HG03378 (cell line): ENCODE data around the gene PACS1.
A peak's percentile ranks its signal among the peaks of the same experiment; 100 is the strongest.
"Not testable (repeated sequence)": the region's sequence is repeated elsewhere in the genome, so short reads cannot be mapped to it uniquely, and the experiment has no call there.

Source experiments
- ATAC-seq: cut with Tn5 transposase; IDR thresholded peaks from one replicate; pipeline ENCODE4 v1.9.1; 2021; ENCODE audit warnings: mild to moderate bottlenecking, moderate library complexity; ENCODE audit not compliant: unreplicated experiment

The PACS1 gene

GRCh38 chr11:66266378-66267038, 196.4 kb downstream of the PACS1 start:
- no peak for ATAC-seq

GRCh38 chr11:66267039-66267378, 196.9 kb downstream of the PACS1 start:
- ATAC-seq: no peak

GRCh38 chr11:66267379-66268243, 197.5 kb downstream of the PACS1 start:
- ATAC-seq: peak; percentile 12

GRCh38 chr11:66268244-66268951, 198.3 kb downstream of the PACS1 start, which contains the start of gene RAB1B:
Gene RAB1B (plus strand): TSS chr11:66268639. CDS start chr11:66268680, 41 bp downstream.
- peak; percentile 81 for ATAC-seq

- no peak for ATAC-seq
Observed at GRCh38 chr11:66268952-66269905, 199.2 kb downstream of the PACS1 start.

GRCh38 chr11:66271816-66272215, 201.7 kb downstream of the PACS1 start:
- ATAC-seq: no peak

GRCh38 chr11:66272596-66272995, 202.5 kb downstream of the PACS1 start:
- ATAC-seq: no peak

- no peak for ATAC-seq
Observed at GRCh38 chr11:66274219-66274618, 204.1 kb downstream of the PACS1 start.

GRCh38 chr11:66275396-66275795, 205.3 kb downstream of the PACS1 start:
- ATAC-seq: no peak

GRCh38 chr11:66275984-66276612, 206.0 kb downstream of the PACS1 start:
- no peak for ATAC-seq

GRCh38 chr11:66276619-66277018, 206.5 kb downstream of the PACS1 start:
- ATAC-seq: not testable (repeated sequence)

GRCh38 chr11:66277064-66277463, 207.0 kb downstream of the PACS1 start:
- not testable (repeated sequence) for ATAC-seq

GRCh38 chr11:66277471-66278362, 207.6 kb downstream of the PACS1 start, which contains the start of gene CNIH2:
Gene CNIH2 (plus strand): TSS chr11:66278175. CDS start chr11:66278457, 282 bp downstream.
- no peak for ATAC-seq

GRCh38 chr11:66278363-66279091, 208.5 kb downstream of the PACS1 start:
- ATAC-seq: no peak

GRCh38 chr11:66279092-66279734, 209.1 kb downstream of the PACS1 start:
- no peak for ATAC-seq

- no peak for ATAC-seq
Observed at GRCh38 chr11:66280428-66280827, 210.4 kb downstream of the PACS1 start.

GRCh38 chr11:66281001-66281400, 210.9 kb downstream of the PACS1 start:
- no peak for ATAC-seq
